DMS114 treated with DMSO at 0.1 percent for 48 hours (cell line): ENCODE measurements around the gene GRSF1.
"Not testable (repeated sequence)": the region's sequence is repeated elsewhere in the genome, so short reads cannot be mapped to it uniquely, and the experiment has no call there.

Experiments used
- DNase-seq: peaks from one replicate; lab custom pipeline; 2025; ENCODE audit not compliant: unreplicated experiment; lab: John Stamatoyannopoulos, UW

GRSF1 gene

GRCh38 chr4:70839589-70840093 is at the start of gene GRSF1:
TSS of gene GRSF1 (minus strand) at chr4:70839890. CDS start at chr4:70839827, 63 bp downstream.
- peak; percentile 22 for DNase-seq

- no peak for DNase-seq
Observed at GRCh38 chr4:70885174-70885573, 45.5 kb upstream of the GRSF1 start.

GRCh38 chr4:70880739-70881138 is 41.0 kb upstream of the GRSF1 start:
- DNase-seq: no peak

- no peak for DNase-seq
Observed at GRCh38 chr4:70877556-70877955, 37.9 kb upstream of the GRSF1 start.

GRCh38 chr4:70874268-70875156 is 34.8 kb upstream of the GRSF1 start:
- DNase-seq: no peak

- no peak for DNase-seq
Observed at GRCh38 chr4:70873216-70873615, 33.5 kb upstream of the GRSF1 start.

- DNase-seq: no peak
Observed at GRCh38 chr4:70868778-70869177, 29.1 kb upstream of the GRSF1 start.

GRCh38 chr4:70863099-70863790 is 23.6 kb upstream of the GRSF1 start:
- DNase-seq: no peak

GRCh38 chr4:70859066-70859465 is 19.4 kb upstream of the GRSF1 start:
- no peak for DNase-seq

- DNase-seq: no peak
Observed at GRCh38 chr4:70858454-70858853, 18.8 kb upstream of the GRSF1 start.

GRCh38 chr4:70855464-70855863 is 15.8 kb upstream of the GRSF1 start:
- no peak for DNase-seq

- DNase-seq: no peak
Observed at GRCh38 chr4:70849291-70849690, 9.6 kb upstream of the GRSF1 start.

GRCh38 chr4:70844180-70844579 is 4.5 kb upstream of the GRSF1 start:
- DNase-seq: no peak

GRCh38 chr4:70842761-70843435 is 3.2 kb upstream of the GRSF1 start:
- no peak for DNase-seq

- no peak for DNase-seq
Observed at GRCh38 chr4:70841951-70842350, 2.3 kb upstream of the GRSF1 start.

GRCh38 chr4:70841211-70841610 is 1.5 kb upstream of the GRSF1 start:
- no peak for DNase-seq

- DNase-seq: not testable (repeated sequence)
Observed at GRCh38 chr4:70840631-70841030, 941 bp upstream of the GRSF1 start.

GRCh38 chr4:70840137-70840536 is 447 bp upstream of the GRSF1 start:
- DNase-seq: not testable (repeated sequence)

GRCh38 chr4:70838666-70839588 is 763 bp downstream of the GRSF1 start:
- DNase-seq: no peak

GRCh38 chr4:70838204-70838603 is 1.5 kb downstream of the GRSF1 start:
- no peak for DNase-seq
